ENCODE measurements around the gene SCD5.

SCD5 gene

GRCh38 chr4:82696117-82696860 is 102.3 kb downstream of the SCD5 start:
- no peak overlapping the region for H3K27ac ChIP-seq
- TF ChIP-seq CTCF (IDR thresholded peaks at IDR 0.05): no peak

- TF ChIP-seq CTCF (IDR thresholded peaks at IDR 0.05) (no peak), ZFX (IDR thresholded peaks at IDR 0.05; ENCODE audit: borderline replicate concordance) (no peak)
- H3K27ac ChIP-seq: no peak overlapping the region
These were observed 103.7 kb downstream of the SCD5 start for GRCh38 chr4:82694892-82695291.

- H3K27ac ChIP-seq: no peak overlapping the region
- TF ChIP-seq CTCF (IDR thresholded peaks at IDR 0.05) (no peak), ZFX (IDR thresholded peaks at IDR 0.05; ENCODE audit: borderline replicate concordance) (no peak)
These were observed 104.5 kb downstream of the SCD5 start for GRCh38 chr4:82694046-82694445.

- no peak overlapping the region for H3K27ac ChIP-seq
These were observed 106.4 kb downstream of the SCD5 start for GRCh38 chr4:82692101-82692780.

GRCh38 chr4:82691431-82691830 is 107.2 kb downstream of the SCD5 start:
- no peak overlapping the region for H3K27ac ChIP-seq
- no peak for TF ChIP-seq ZFX (IDR thresholded peaks at IDR 0.05; ENCODE audit: borderline replicate concordance)

More at GRCh38 chr4:82692101-82692780, 106.4 kb downstream of the SCD5 start:
- TF ChIP-seq CTCF (IDR thresholded peaks at IDR 0.05): no peak
- no peak for TF ChIP-seq ZFX (IDR thresholded peaks at IDR 0.05; ENCODE audit: borderline replicate concordance)

- no peak overlapping the region for H3K27ac ChIP-seq
- TF ChIP-seq ZFX (IDR thresholded peaks at IDR 0.05; ENCODE audit: borderline replicate concordance) (no peak), CTCF (IDR thresholded peaks at IDR 0.05) (no peak)
These were observed 110.4 kb downstream of the SCD5 start for GRCh38 chr4:82688091-82688795.

- no peak overlapping the region for H3K27ac ChIP-seq
- no peak for TF ChIP-seq ZFX (IDR thresholded peaks at IDR 0.05; ENCODE audit: borderline replicate concordance)
- TF ChIP-seq CTCF (IDR thresholded peaks at IDR 0.05): no peak
These were observed 111.1 kb downstream of the SCD5 start for GRCh38 chr4:82687531-82687930.

Data from 22Rv1 (cell line).